HG02642 (cell line): ENCODE data around the gene ITGA6.

Experiments used
- ATAC-seq: cut with Tn5 transposase; IDR thresholded peaks from one replicate; pipeline ENCODE4 v1.9.1; 2021; ENCODE audit warnings: mild to moderate bottlenecking; ENCODE audit not compliant: unreplicated experiment, poor library complexity

Gene ITGA6

DNA sequence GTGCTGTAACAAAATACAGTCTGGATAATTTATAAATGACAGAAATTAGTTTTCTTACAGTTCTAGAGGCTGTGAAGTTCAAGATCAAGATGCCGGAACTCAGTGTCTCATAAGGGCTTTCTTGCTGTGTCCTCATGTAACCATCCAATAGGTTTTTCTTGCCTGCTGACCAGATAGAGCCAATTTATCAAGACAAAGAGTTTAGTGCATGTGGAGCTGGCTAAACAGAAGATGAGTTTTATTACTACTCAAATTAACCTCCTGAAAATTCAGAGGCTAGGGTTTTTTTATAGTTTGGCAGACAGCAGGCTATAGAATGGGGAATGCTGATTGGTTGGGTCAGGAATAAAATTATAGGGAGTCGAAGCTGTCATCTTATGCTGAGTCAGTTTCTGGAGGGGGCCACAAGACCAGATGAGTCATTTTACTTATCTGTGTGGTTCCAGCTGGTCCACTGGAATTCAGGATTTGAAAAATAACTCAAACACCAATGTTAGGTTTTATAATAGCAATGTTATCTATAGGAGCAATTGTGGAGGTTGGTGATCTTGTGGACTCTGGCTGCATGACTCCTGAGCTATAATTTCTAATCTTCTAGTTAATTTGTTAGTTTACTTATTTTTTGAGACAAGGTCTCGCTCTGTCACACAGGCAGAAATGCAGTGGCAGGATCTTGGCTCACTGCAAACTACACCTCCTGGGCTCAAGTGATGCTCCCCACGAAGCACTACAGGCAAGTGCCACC is 125.3 kb downstream of the ITGA6 start:
- ATAC-seq = no peak

DNA sequence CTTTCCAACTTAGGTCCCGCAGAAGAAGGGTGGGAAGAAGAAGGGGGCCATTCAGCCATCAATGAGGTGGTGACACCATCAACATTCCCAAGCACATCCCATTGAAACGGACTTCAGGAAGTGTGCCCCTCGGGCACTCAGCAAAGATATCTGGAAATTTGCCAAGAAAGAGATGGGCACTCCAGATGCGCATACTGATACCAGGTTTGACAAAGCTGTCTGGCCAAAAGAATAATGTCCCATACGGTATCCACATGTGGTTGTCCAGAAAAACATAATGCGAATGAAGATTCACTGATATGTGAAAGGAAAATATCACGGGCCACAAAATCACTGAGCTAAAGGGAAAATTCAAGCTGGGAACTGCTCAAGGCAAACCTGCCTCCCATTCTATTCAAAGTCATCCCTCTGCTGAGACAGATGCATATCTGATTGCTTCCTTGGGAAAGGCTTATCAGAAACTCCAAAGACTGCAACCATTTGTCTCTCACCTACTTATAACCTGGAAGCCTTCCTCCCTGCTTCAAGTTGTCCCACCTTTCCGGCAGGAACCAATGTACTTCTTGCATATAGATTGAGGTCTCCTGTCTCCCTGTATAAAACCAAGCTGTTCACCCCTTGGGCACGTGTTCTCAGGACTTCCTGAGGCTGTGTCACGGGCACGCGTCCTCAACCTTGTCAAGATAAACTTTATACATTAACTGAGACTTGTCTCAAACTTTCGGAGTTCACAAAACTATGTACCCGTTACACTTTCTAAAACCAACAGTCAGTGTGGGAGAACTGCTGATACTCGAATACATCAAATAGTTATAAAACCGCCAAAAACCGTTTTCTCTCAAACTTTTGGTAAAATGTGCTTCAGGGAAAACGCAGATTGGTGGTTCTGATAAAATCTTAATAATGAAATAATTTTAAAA is 127.2 kb downstream of the ITGA6 start:
- no peak for ATAC-seq

DNA sequence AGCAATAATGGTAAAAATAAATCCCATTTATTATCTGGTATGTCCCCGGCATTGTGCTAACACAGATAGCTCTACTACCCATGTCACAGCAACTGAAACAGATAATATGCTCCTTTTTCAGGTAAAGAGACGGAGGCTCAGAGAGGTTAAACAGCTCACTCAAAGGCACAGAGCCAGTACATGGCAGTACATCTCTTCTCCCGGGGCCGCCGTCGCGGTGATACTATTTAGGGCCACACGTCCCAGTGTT is 127.8 kb downstream of the ITGA6 start:
- peak; percentile 14 for ATAC-seq
